ENCODE data around the gene SHLD1.
"Not testable (repeated sequence)": the region's sequence is repeated elsewhere in the genome, so short reads cannot be mapped to it uniquely, and the experiment has no call there.

Gene SHLD1

GRCh38 chr20:5737966-5738365, 12.2 kb upstream of the SHLD1 start:
- no peak for TF ChIP-seq CTCF (IDR thresholded peaks at IDR 0.05; ENCODE audit: low read depth, low read length)
- DNase-seq (ENCODE audit: extremely low read depth, low read depth) = no peak

- not testable (repeated sequence) for DNase-seq (ENCODE audit: extremely low read depth, low read depth)
Observed at GRCh38 chr20:5740643-5741042, 9.6 kb upstream of the SHLD1 start.

- no peak for TF ChIP-seq CTCF (IDR thresholded peaks at IDR 0.05; ENCODE audit: low read depth, low read length)
- DNase-seq (ENCODE audit: extremely low read depth, low read depth) = peak; percentile 89
Observed at GRCh38 chr20:5741089-5741488, 9.1 kb upstream of the SHLD1 start.

- TF ChIP-seq CTCF (IDR thresholded peaks at IDR 0.05; ENCODE audit: low read depth, low read length) = no peak
- DNase-seq (ENCODE audit: extremely low read depth, low read depth) = no peak
Observed at GRCh38 chr20:5742041-5742440, 8.2 kb upstream of the SHLD1 start.

- no peak for DNase-seq (ENCODE audit: extremely low read depth, low read depth)
- TF ChIP-seq CTCF (IDR thresholded peaks at IDR 0.05; ENCODE audit: low read depth, low read length) = no peak
Observed at GRCh38 chr20:5745416-5746030, 4.7 kb upstream of the SHLD1 start.

GRCh38 chr20:5746064-5746463, 4.1 kb upstream of the SHLD1 start:
- no peak for DNase-seq (ENCODE audit: extremely low read depth, low read depth)
- TF ChIP-seq CTCF (IDR thresholded peaks at IDR 0.05; ENCODE audit: low read depth, low read length) = no peak

GRCh38 chr20:5748246-5748645, 2.0 kb upstream of the SHLD1 start:
- TF ChIP-seq CTCF (IDR thresholded peaks at IDR 0.05; ENCODE audit: low read depth, low read length) = no peak
- no peak for DNase-seq (ENCODE audit: extremely low read depth, low read depth)

- not testable (repeated sequence) for DNase-seq (ENCODE audit: extremely low read depth, low read depth)
Observed at GRCh38 chr20:5749512-5749951, 669 bp upstream of the SHLD1 start.
